ENCODE measurements around the gene CACNG4.

DNA sequence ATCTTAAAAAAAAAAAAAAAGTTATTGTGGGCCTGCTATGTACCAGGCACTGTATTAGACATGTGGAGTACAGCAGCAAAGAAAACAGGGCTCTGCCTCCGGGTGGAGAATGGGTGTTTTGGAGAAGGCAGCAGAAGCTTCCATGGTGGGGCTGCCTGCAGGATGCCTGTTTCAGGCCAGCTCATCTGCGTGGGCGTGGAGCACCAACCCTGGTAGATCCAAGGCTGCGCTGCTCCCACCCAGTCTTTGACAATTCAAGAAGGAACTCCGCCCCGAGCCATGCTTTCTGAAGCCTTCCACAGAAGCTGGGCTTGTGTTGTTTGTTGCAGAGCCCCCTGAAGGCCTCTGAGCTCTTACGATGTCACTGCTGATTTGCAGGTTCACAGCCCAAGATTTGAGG lies 56.7 kb downstream of the CACNG4 start:
- no peak for TF ChIP-seq POLR2AphosphoS5 (IDR thresholded peaks at IDR 0.05; ENCODE audit: control insufficient read depth, insufficient read depth, low read depth, low read length)
- TF ChIP-seq, protein P1, sequence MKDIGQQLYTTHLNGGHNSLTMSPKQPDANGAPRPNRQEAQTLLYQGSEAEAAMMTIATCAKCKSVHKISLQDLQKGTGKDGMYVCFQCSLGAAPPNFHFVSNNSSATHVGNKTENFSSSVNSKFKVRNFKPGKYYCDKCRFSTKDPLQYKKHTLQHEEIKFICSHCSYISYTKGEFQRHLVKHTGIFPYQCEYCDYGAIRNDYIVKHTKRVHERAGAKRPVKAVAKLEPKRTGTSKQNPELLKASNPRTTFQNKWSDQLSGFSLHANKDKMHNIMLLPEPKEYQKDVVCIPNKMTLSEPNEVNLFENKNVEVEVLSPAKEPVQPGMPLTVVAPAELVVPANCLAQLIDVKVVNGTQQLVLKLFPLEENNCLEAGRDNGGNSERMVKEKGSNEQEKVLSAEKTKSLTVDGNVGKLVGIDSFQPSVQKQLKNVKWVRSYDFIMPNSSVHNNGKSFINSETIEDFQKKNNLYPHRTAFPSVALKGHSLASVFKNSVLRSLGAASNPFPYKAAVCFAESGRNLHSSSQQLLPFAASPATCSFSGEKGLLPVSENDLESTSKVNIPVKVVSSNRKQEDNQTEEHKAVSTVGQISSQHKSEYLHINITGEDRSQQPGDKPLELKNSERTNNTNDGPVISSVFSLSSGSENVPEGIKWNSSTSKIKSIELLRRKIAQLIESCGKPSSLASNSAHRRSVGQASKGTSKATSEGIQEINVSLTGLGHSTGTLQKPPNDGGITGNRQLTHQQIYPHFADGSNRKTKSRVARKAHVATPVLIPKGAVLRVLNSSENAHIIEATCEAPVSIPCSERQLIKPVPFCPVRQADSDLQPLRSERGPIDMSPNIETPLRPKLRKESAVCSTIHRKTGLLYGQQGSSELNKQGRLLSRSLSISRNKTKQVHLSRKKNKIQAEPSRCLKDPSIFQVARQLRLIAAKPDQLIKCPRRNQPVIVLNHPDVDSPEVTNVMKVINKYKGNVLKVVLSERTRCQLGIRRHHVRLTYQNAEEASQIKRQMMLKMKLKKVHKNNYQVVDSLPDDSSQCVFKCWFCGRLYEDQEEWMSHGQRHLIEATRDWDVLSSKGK (CRISPR knock-in tag; IDR thresholded peaks at IDR 0.05): no peak
- TF ChIP-seq, protein P2, sequence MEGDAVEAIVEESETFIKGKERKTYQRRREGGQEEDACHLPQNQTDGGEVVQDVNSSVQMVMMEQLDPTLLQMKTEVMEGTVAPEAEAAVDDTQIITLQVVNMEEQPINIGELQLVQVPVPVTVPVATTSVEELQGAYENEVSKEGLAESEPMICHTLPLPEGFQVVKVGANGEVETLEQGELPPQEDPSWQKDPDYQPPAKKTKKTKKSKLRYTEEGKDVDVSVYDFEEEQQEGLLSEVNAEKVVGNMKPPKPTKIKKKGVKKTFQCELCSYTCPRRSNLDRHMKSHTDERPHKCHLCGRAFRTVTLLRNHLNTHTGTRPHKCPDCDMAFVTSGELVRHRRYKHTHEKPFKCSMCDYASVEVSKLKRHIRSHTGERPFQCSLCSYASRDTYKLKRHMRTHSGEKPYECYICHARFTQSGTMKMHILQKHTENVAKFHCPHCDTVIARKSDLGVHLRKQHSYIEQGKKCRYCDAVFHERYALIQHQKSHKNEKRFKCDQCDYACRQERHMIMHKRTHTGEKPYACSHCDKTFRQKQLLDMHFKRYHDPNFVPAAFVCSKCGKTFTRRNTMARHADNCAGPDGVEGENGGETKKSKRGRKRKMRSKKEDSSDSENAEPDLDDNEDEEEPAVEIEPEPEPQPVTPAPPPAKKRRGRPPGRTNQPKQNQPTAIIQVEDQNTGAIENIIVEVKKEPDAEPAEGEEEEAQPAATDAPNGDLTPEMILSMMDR (IDR thresholded peaks at IDR 0.05 in 2 of 3, conservative IDR thresholded peaks at IDR 0.05 in 1 of 3; ENCODE audit: insufficient read depth in 2 of 3, low read depth in 1 of 3, low read length in 3 of 3): no peak
- TF ChIP-seq EP300 (IDR thresholded peaks at IDR 0.05; ENCODE audit: low read length): no peak
- TF ChIP-seq ADNP (tag; IDR thresholded peaks at IDR 0.05): no peak
- TF ChIP-seq YY1 (IDR thresholded peaks at IDR 0.05; ENCODE audit: borderline replicate concordance in 1 of 3, control insufficient read depth in 1 of 3, extremely low read depth in 1 of 3, insufficient read depth in 3 of 3, insufficient read length in 1 of 3, insufficient replicate concordance in 2 of 3, low read depth in 1 of 3, low read length in 2 of 3): no peak
- TF ChIP-seq, protein P3, sequence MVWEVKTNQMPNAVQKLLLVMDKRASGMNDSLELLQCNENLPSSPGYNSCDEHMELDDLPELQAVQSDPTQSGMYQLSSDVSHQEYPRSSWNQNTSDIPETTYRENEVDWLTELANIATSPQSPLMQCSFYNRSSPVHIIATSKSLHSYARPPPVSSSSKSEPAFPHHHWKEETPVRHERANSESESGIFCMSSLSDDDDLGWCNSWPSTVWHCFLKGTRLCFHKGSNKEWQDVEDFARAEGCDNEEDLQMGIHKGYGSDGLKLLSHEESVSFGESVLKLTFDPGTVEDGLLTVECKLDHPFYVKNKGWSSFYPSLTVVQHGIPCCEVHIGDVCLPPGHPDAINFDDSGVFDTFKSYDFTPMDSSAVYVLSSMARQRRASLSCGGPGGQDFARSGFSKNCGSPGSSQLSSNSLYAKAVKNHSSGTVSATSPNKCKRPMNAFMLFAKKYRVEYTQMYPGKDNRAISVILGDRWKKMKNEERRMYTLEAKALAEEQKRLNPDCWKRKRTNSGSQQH (CRISPR knock-in tag; IDR thresholded peaks at IDR 0.05): no peak
- TF ChIP-seq EHMT2 (IDR thresholded peaks at IDR 0.05): no peak
- TF ChIP-seq, protein P4, sequence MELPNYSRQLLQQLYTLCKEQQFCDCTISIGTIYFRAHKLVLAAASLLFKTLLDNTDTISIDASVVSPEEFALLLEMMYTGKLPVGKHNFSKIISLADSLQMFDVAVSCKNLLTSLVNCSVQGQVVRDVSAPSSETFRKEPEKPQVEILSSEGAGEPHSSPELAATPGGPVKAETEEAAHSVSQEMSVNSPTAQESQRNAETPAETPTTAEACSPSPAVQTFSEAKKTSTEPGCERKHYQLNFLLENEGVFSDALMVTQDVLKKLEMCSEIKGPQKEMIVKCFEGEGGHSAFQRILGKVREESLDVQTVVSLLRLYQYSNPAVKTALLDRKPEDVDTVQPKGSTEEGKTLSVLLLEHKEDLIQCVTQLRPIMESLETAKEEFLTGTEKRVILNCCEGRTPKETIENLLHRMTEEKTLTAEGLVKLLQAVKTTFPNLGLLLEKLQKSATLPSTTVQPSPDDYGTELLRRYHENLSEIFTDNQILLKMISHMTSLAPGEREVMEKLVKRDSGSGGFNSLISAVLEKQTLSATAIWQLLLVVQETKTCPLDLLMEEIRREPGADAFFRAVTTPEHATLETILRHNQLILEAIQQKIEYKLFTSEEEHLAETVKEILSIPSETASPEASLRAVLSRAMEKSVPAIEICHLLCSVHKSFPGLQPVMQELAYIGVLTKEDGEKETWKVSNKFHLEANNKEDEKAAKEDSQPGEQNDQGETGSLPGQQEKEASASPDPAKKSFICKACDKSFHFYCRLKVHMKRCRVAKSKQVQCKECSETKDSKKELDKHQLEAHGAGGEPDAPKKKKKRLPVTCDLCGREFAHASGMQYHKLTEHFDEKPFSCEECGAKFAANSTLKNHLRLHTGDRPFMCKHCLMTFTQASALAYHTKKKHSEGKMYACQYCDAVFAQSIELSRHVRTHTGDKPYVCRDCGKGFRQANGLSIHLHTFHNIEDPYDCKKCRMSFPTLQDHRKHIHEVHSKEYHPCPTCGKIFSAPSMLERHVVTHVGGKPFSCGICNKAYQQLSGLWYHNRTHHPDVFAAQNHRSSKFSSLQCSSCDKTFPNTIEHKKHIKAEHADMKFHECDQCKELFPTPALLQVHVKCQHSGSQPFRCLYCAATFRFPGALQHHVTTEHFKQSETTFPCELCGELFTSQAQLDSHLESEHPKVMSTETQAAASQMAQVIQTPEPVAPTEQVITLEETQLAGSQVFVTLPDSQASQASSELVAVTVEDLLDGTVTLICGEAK (IDR thresholded peaks at IDR 0.05): no peak
- TF ChIP-seq, protein P4 (CRISPR knock-in tag; IDR thresholded peaks at IDR 0.05): no peak
- no peak for TF ChIP-seq HIVEP1 (CRISPR knock-in tag; IDR thresholded peaks at IDR 0.05)
- TF ChIP-seq, protein P5, sequence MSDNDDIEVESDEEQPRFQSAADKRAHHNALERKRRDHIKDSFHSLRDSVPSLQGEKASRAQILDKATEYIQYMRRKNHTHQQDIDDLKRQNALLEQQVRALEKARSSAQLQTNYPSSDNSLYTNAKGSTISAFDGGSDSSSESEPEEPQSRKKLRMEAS (CRISPR knock-in tag; IDR thresholded peaks at IDR 0.05): no peak
- no peak for TF ChIP-seq ZNF644 (tag; IDR thresholded peaks at IDR 0.05; ENCODE audit: low read depth)

Data from K562 (cell line).